Trophoblast cell (in vitro differentiated cells and primary cell): ENCODE results near the gene GOLGA6B.

Experiments
- DNase-seq, 2 donors: peaks; one replicate each; pipeline ENCODE4 v3.0.0-alpha.2; 2016
- H2AFZ ChIP-seq: 2 replicates; pipeline ENCODE4 v1.6.1; 2013; ENCODE audit warnings: low read length, moderate library complexity, mild to moderate bottlenecking; ENCODE audit not compliant: insufficient read depth, poor library complexity
- H2AK5ac ChIP-seq: 2 replicates; pipeline ENCODE4 v1.6.1; 2013; ENCODE audit warnings: mild to moderate bottlenecking, low read length
- H2BK120ac ChIP-seq: 2 replicates; pipeline ENCODE4 v1.6.1; 2013; ENCODE audit warnings: low read length, mild to moderate bottlenecking, moderate library complexity; ENCODE audit not compliant: insufficient read depth, poor library complexity
- H2BK12ac ChIP-seq: 2 replicates; pipeline ENCODE4 v1.6.1; 2013; ENCODE audit warnings: mild to moderate bottlenecking, low read length, moderate library complexity
- H2BK5ac ChIP-seq: 2 replicates; pipeline ENCODE4 v1.6.1; 2013; ENCODE audit warnings: low read length, low read depth, moderate library complexity, mild to moderate bottlenecking; ENCODE audit not compliant: poor library complexity
- H3K14ac ChIP-seq: 2 replicates; pipeline ENCODE4 v1.6.1; 2013; ENCODE audit warnings: mild to moderate bottlenecking, low read length
- H3K18ac ChIP-seq: 2 replicates; pipeline ENCODE4 v1.6.1; 2013; ENCODE audit warnings: mild to moderate bottlenecking, low read length
- H3K23ac ChIP-seq: 2 replicates; pipeline ENCODE4 v1.6.1; 2013; ENCODE audit warnings: low read length
- H3K27ac ChIP-seq: 2 replicates; pipeline ENCODE4 v1.5.1; 2013; ENCODE audit warnings: low read depth, mild to moderate bottlenecking, inconsistent platforms, low read length, moderate library complexity
- H3K27me3 ChIP-seq: 2 replicates; pipeline ENCODE4 v1.6.1; 2013; ENCODE audit warnings: inconsistent platforms, mild to moderate bottlenecking, low read length, moderate library complexity; ENCODE audit not compliant: insufficient read depth
- H3K36me3 ChIP-seq, 2 experiments: 1 replicate in 1 of 2; 2 replicates in 1 of 2; pipeline ENCODE4 v1.6.1; 2013; ENCODE audit warnings: low read length in 2 of 2, mild to moderate bottlenecking in 2 of 2, moderate library complexity in 1 of 2; ENCODE audit not compliant: insufficient read depth in 2 of 2, control insufficient read depth in 1 of 2
- H3K4ac ChIP-seq: 2 replicates; pipeline ENCODE4 v1.6.1; 2013; ENCODE audit warnings: low read depth, mild to moderate bottlenecking, low read length, moderate library complexity
- H3K4me1 ChIP-seq, 2 experiments: 1 replicate in 1 of 2; 2 replicates in 1 of 2; pipeline ENCODE4 v1.6.1; 2013; ENCODE audit warnings: low read length in 2 of 2, mild to moderate bottlenecking in 2 of 2, moderate library complexity in 1 of 2; ENCODE audit not compliant: insufficient read depth in 2 of 2, control insufficient read depth in 1 of 2
- H3K4me2 ChIP-seq: 2 replicates; pipeline ENCODE4 v1.6.1; 2013; ENCODE audit warnings: inconsistent platforms, mild to moderate bottlenecking, low read length, moderate library complexity
- H3K4me3 ChIP-seq: 2 replicates; pipeline ENCODE4 v1.5.1; 2013; ENCODE audit warnings: mild to moderate bottlenecking, low read depth, low read length, inconsistent platforms
- H3K79me1 ChIP-seq: one replicate; pipeline ENCODE4 v1.6.1; 2013; ENCODE audit warnings: low read length
- H3K79me2 ChIP-seq: 2 replicates; pipeline ENCODE4 v1.6.1; 2013; ENCODE audit warnings: low read length, mild to moderate bottlenecking; ENCODE audit not compliant: control insufficient read depth, insufficient read depth, poor library complexity
- H3K9ac ChIP-seq: 2 replicates; pipeline ENCODE4 v1.6.1; 2013; ENCODE audit warnings: mild to moderate bottlenecking, low read length
- H3K9me3 ChIP-seq: 2 replicates; pipeline ENCODE4 v1.6.1; 2013; ENCODE audit warnings: low read depth, mild to moderate bottlenecking, control low read depth, inconsistent platforms, low read length; ENCODE audit not compliant: insufficient read depth
- H4K12ac ChIP-seq: 2 replicates; pipeline ENCODE4 v1.6.1; 2013; ENCODE audit warnings: low read depth, mild to moderate bottlenecking, low read length, moderate library complexity
- H4K8ac ChIP-seq: 2 replicates; pipeline ENCODE4 v1.6.1; 2013; ENCODE audit warnings: low read depth, mild to moderate bottlenecking, low read length, moderate library complexity
- H4K91ac ChIP-seq: one replicate; pipeline ENCODE4 v1.6.1; 2013; ENCODE audit warnings: low read depth, mild to moderate bottlenecking, low read length, moderate library complexity
- WGBS: extraction: QIAGEN DNeasy Blood & Tissue Kit; methylation state at CpG from one replicate; pipeline ENCODE4 v1.1.7; 2013; ENCODE audit warnings: missing lambda C conversion rate; ENCODE audit not compliant: insufficient read length, insufficient coverage; ENCODE audit errors: extremely low coverage; 5-methylcytosine and 5-hydroxymethylcytosine counted together

The GOLGA6B gene

DNA sequence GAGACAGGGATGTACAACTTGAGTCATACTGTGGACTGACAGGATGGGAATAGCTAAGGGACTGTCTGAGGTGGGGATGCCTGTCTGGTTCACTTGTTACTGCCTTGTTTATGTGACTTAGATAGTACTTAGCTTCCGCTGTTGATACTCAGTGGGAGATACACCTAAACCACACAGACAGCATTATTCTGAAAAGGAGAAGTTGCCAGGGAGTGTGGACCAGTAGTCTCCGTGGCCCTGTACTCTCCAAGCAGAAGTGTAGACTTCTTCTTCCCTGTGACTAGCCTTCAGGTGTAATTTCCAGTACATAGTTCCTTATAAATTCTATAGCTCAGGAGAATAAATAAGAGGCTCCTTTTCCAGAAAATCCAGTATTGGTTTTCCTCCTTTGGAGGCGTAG, 26.4 kb downstream of the GOLGA6B start:
- Histone ChIP-seq H2BK5ac (no peak overlapping the region), H2AK5ac (no peak overlapping the region), H2AFZ (no peak overlapping the region), H4K8ac (no peak overlapping the region), H3K79me2 (no peaks in the 10 kb centered on the region), H3K4me1 (peaks cover 2 to 3% of the 10 kb centered on the region in 2 experiments), H4K91ac (no peak overlapping the region), H3K9ac (no peak overlapping the region), H3K4ac (no peak overlapping the region), H3K36me3 (no peaks in the 10 kb centered on the region), H4K12ac (no peak overlapping the region), H3K27me3 (no peaks in the 10 kb centered on the region), H3K23ac (no peak overlapping the region), H3K79me1 (peaks cover 4% of the 10 kb centered on the region), H2BK120ac (no peak overlapping the region), H3K9me3 (no peaks in the 10 kb centered on the region), H3K4me3 (no peak overlapping the region), H3K4me2 (no peak overlapping the region), H3K14ac (no peak overlapping the region), H3K27ac (no peak overlapping the region), H2BK12ac (no peak overlapping the region), H3K18ac (no peak overlapping the region)
- no peak for DNase-seq
- no CpG with 5 or more reads among the region's 3 CpGs for WGBS

DNA sequence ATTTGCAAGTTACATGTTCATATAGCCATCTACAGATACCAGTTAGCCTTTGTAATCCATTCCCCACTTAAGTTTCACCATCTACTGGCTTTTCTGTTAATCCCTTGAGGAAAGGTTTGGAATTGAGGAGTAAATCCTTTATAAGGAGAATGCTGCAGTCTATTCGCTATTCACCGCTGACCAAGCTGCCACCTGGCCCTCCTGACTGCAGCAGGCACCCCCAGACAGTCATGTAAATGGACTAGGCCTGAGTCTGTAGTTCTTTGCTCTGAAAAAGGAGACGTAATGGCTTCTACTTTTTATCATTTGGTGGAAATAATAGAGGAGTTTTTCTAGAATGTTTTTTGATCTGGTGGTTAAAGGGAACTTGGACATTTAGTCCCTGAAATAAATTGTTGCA, 28.3 kb downstream of the GOLGA6B start:
- no peak overlapping the region for H3K4ac ChIP-seq
- H2AFZ ChIP-seq = no peak overlapping the region
- no peak overlapping the region for H4K91ac ChIP-seq
- H3K79me2 ChIP-seq = no peaks in the 10 kb centered on the region
- DNase-seq = no peak
- no peak overlapping the region for H3K4me2 ChIP-seq
- H3K27me3 ChIP-seq = no peaks in the 10 kb centered on the region
- H3K14ac ChIP-seq = no peak overlapping the region
- H4K12ac ChIP-seq = no peak overlapping the region
- H2BK5ac ChIP-seq = no peak overlapping the region
- H2BK120ac ChIP-seq = no peak overlapping the region
- H2BK12ac ChIP-seq = no peak overlapping the region
- no peak overlapping the region for H3K27ac ChIP-seq
- no peaks in the 10 kb centered on the region for H3K9me3 ChIP-seq
- peaks cover 2 to 3% of the 10 kb centered on the region in 2 experiments for H3K4me1 ChIP-seq
- H3K23ac ChIP-seq = no peak overlapping the region
- no CpG with 5 or more reads among the region's 3 CpGs for WGBS
- peaks cover 9% of the 10 kb centered on the region for H3K79me1 ChIP-seq
- no peak overlapping the region for H3K18ac ChIP-seq
- no peak overlapping the region for H2AK5ac ChIP-seq
- no peak overlapping the region for H4K8ac ChIP-seq
- no peaks in the 10 kb centered on the region for H3K36me3 ChIP-seq
- H3K4me3 ChIP-seq = no peak overlapping the region
- H3K9ac ChIP-seq = no peak overlapping the region

DNA sequence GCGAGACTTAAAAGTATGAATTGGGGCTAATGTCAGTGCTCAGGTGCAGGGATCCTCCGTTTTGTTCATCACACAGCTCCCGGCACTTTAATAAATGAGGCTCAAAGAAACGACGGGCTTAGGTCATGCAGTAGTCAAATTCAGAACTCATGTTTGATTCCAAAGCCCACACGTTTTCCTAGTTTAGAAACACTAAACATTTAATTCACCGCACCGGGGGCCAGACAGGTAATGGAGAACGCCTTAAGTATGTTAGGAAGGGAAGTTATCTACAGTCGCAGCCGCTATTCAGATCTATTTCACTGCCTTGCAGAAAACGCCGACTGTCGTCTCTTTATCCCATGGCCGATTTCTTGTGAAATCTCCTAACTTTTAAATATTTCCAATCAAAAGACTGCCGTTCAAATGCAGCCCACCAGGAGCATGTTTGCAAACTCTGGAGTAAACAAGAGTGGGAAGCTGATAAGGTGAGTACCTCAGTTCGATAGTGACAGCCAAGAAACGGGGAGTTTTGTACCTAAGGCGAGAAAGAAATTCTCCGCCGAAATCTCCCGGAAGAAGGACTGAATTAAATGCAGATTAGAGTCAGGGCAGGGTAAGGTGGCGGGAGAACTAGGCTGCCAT, 30.9 kb downstream of the GOLGA6B start:
- Histone ChIP-seq H2BK5ac (no peak overlapping the region), H3K4me3 (peak overlapping the region; percentile 76), H3K4ac (peak overlapping the region; percentile 60), H3K9ac (peak overlapping the region; percentile 70), H3K4me2 (peak overlapping the region; percentile 95), H3K27ac (peak overlapping the region; percentile 84), H2AFZ (peak overlapping the region; percentile 80), H3K79me1 (peaks cover 9% of the 10 kb centered on the region), H3K14ac (peak overlapping the region; percentile 43), H2AK5ac (no peak overlapping the region), H3K9me3 (no peaks in the 10 kb centered on the region), H3K23ac (no peak overlapping the region), H3K27me3 (no peaks in the 10 kb centered on the region), H3K79me2 (no peaks in the 10 kb centered on the region), H4K12ac (peak overlapping the region; percentile 83), H4K91ac (peak overlapping the region; percentile 60), H2BK120ac (peak overlapping the region; percentile 35), H4K8ac (peak overlapping the region; percentile 93), H3K18ac (peak overlapping the region; percentile 36), H3K4me1 (peaks cover 2 to 3% of the 10 kb centered on the region in 2 experiments), H2BK12ac (no peak overlapping the region), H3K36me3 (no peaks in the 10 kb centered on the region)
- no CpG with 5 or more reads among the region's 23 CpGs for WGBS
- peak in 1 of 2 donors; percentile 6 for DNase-seq

DNA sequence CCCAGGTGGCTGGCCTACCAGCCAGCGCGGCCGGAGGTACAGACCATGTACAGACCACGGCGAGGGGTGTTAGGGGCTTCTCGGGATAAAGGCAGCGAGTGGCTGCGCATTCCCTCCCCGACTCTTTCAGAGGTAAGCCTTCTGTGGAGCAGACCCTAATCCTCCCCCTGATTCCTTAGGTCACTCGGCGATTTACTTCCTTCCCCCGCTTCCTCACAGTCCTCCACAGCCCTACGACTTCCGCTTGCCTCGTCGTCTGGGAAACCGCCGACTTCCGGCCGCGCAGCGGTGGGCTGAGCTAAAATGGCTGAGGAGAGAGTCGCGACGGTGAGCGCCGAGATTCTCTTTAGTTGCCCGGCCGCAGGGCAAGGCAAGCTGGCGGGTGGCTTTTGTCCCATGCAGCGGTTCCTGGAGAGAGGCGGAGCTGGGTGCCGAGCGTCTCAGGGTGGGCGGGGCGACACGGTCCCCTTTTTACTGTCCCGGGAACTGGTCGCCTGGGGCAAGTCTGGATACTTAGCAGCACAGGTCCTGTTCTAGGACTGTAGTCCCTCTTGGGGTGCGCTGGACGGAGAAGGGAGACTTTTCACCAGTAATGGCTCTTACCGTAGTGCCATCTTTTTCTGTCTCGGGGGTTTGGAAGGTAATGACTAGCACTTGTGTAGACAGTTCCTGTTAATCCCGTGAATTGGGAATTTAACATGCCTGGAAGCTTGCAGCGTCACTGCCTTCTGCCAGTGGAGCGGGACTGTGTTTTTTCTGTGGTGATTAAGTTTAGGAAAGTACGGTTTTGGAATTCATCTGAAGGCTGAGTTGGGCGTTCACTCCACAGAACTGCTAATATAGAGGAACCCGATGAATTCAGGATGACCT, 31.7 kb downstream of the GOLGA6B start, which contains the start of the genes BBS4 and HIGD2B:
TSS of gene BBS4 (plus strand) at position 283 of the 870 bp plus-strand sequence. CDS start at position 304, 21 bp downstream.
TSS of gene HIGD2B (minus strand) at position 258 of the 870 bp plus-strand sequence. CDS start 9,808 bp downstream, outside the sequence.
- H2AFZ ChIP-seq = peak within 1 kb of the TSS; percentile 82
- peak within 1 kb of the TSS; percentile 84 for H3K27ac ChIP-seq
- H3K79me2 ChIP-seq = no peaks in the 10 kb centered on the region
- no peaks in the 10 kb centered on the region for H3K36me3 ChIP-seq
- peaks cover 2 to 3% of the 10 kb centered on the region in 2 experiments for H3K4me1 ChIP-seq
- H3K9ac ChIP-seq = peak within 1 kb of the TSS; percentile 81
- H2AK5ac ChIP-seq = no peak within 1 kb of the TSS
- H4K91ac ChIP-seq = peak within 1 kb of the TSS; percentile 60
- peak within 1 kb of the TSS; percentile 36 for H3K18ac ChIP-seq
- peak within 1 kb of the TSS; percentile 35 for H2BK120ac ChIP-seq
- no CpG with 5 or more reads among the region's 49 CpGs for WGBS
- no peaks in the 10 kb centered on the region for H3K27me3 ChIP-seq
- no peak within 1 kb of the TSS for H2BK12ac ChIP-seq
- peak within 1 kb of the TSS; percentile 43 for H3K14ac ChIP-seq
- H3K4me3 ChIP-seq = peak within 1 kb of the TSS; percentile 76
- peak within 1 kb of the TSS; percentile 93 for H4K8ac ChIP-seq
- peak within 1 kb of the TSS; percentile 83 for H4K12ac ChIP-seq
- peaks cover 9% of the 10 kb centered on the region for H3K79me1 ChIP-seq
- H3K4ac ChIP-seq = peak within 1 kb of the TSS; percentile 60
- H3K4me2 ChIP-seq = peak within 1 kb of the TSS; percentile 95
- peak within 1 kb of the TSS; percentile 29 for H2BK5ac ChIP-seq
- H3K23ac ChIP-seq = no peak within 1 kb of the TSS
- peak; percentile 96 to 97 for DNase-seq
- no peaks in the 10 kb centered on the region for H3K9me3 ChIP-seq
